Tibial nerve (tissue), 4 donors: ENCODE data around the gene DESI2.

ENCODE experiments used
- CTCF ChIP-seq, 5 experiments: fragments of 200-600 bp in 3 of 5; fragments of 450-650 bp in 2 of 5; sonication (generic) in 3 of 5; IDR thresholded peaks; one replicate each; pipeline ENCODE4 v1.5.1; 2016 to 2019; ENCODE audit warnings: antibody characterized with exemption in 5 of 5, mild to moderate bottlenecking in 3 of 5, moderate library complexity in 2 of 5
- EP300 ChIP-seq, 2 donors: sonication (generic); formaldehyde crosslinking; IDR thresholded peaks; one replicate each; pipeline ENCODE4 v1.6.1; 2017; ENCODE audit warnings: antibody characterized with exemption in 2 of 2, mild to moderate bottlenecking in 1 of 2
- POLR2A ChIP-seq, 2 donors: fragments of 450-650 bp; IDR thresholded peaks; one replicate each; pipeline ENCODE4 v1.6.1; 2017; ENCODE audit warnings: antibody characterized with exemption in 2 of 2, mild to moderate bottlenecking in 2 of 2, moderate library complexity in 2 of 2

GRCh38 chr1:244735404-244735803, 82.5 kb downstream of the DESI2 start:
- TF ChIP-seq CTCF (IDR thresholded peaks at IDR 0.05) (no peak), POLR2A (IDR thresholded peaks at IDR 0.05) (no peak), EP300 (IDR thresholded peaks at IDR 0.05) (no peak)
